Left renal cortex interstitium (tissue), 4 donors: ENCODE measurements around the gene CCM2. TPM values are rescaled to one million over a fixed set of nuclear protein-coding genes. Genes with fewer than 3 reads are reported as not detected.

Experiments
- DNase-seq, 4 donors: peaks; one replicate each; pipeline ENCODE4 v3.0.0-alpha.2; 2013; ENCODE audit warnings: low read depth in 4 of 4, low spot score in 2 of 4, missing footprints in 1 of 4
- polyA plus RNA-seq, 4 donors: library from polyadenylated mRNA; unstranded; fragments of 120-200 nt; gene quantifications; one replicate each; pipeline ENCODE4 v1.2.1, GENCODE V29; 2013; ENCODE audit not compliant: insufficient read length in 4 of 4

CCM2 gene
- 10 to 100 TPM; 23.1 to 32.6 (median 29.4) TPM for polyA plus RNA-seq

GRCh38 chr7:45000093-45001032, at the start of gene CCM2:
TSS of gene CCM2 (plus strand) at chr7:45000201. CDS start at chr7:45000334, 133 bp downstream.
- DNase-seq: peak in 1 of 4 donors; percentile 29

- no peak for DNase-seq
These were observed 46.8 kb upstream of the CCM2 start for GRCh38 chr7:44953156-44953555.

- no peak for DNase-seq
These were observed 44.3 kb upstream of the CCM2 start for GRCh38 chr7:44955733-44956132.

GRCh38 chr7:44956157-44956766, 43.7 kb upstream of the CCM2 start:
- DNase-seq: no peak

- no peak for DNase-seq
These were observed 41.2 kb upstream of the CCM2 start for GRCh38 chr7:44958645-44959344.

GRCh38 chr7:44959433-44959951, 40.5 kb upstream of the CCM2 start:
- no peak for DNase-seq

GRCh38 chr7:44960011-44960580, 39.9 kb upstream of the CCM2 start:
- DNase-seq: no peak

- no peak for DNase-seq
These were observed 38.0 kb upstream of the CCM2 start for GRCh38 chr7:44961844-44962482.

- DNase-seq: peak in 1 of 4 donors; percentile 40
These were observed 37.3 kb upstream of the CCM2 start for GRCh38 chr7:44962483-44963251.

GRCh38 chr7:44963364-44964290, 36.4 kb upstream of the CCM2 start:
- no peak for DNase-seq

GRCh38 chr7:44964384-44964830, 35.6 kb upstream of the CCM2 start:
- no peak for DNase-seq

- no peak for DNase-seq
These were observed 35.1 kb upstream of the CCM2 start for GRCh38 chr7:44964831-44965440.

GRCh38 chr7:44965441-44965903, 34.5 kb upstream of the CCM2 start:
- no peak for DNase-seq

- no peak for DNase-seq
These were observed 33.9 kb upstream of the CCM2 start for GRCh38 chr7:44965937-44966730.

- no peak for DNase-seq
These were observed 33.1 kb upstream of the CCM2 start for GRCh38 chr7:44966731-44967538.
